SK-N-SH (cell line): ENCODE results near the gene BGN.

Experiments
- CHD2 ChIP-seq: fragments of 150-350 bp; IDR thresholded peaks from 2 replicates; pipeline ENCODE4 v1.6.1; 2018; ENCODE audit warnings: low read length; ENCODE audit not compliant: partially characterized antibody
- CTCF ChIP-seq: fragments of 200-600 bp; sonication (generic); IDR thresholded peaks from 2 replicates; pipeline ENCODE4 v1.6.1; 2017; ENCODE audit warnings: antibody characterized with exemption, mild to moderate bottlenecking, moderate library complexity
- EP300 ChIP-seq, 2 experiments: IDR thresholded peaks; 2 replicates each; pipeline versions ENCODE4 v1.4.0 to v1.6.1; 2012; ENCODE audit warnings: borderline replicate concordance in 1 of 2, low read depth in 1 of 2, low read length in 1 of 2
- EZH2phosphoT487 ChIP-seq: fragments of 200-600 bp; sonication (generic); IDR thresholded peaks from 2 replicates; pipeline ENCODE4 v1.6.1; 2017; ENCODE audit warnings: low read depth, mixed run types, mild to moderate bottlenecking, antibody characterized with exemption, moderate library complexity, borderline replicate concordance
- GABPA ChIP-seq: IDR thresholded peaks from 2 replicates; pipeline ENCODE4 v1.4.0; 2012; ENCODE audit warnings: low read depth, mild to moderate bottlenecking
- NFIC ChIP-seq: IDR thresholded peaks from 2 replicates; pipeline ENCODE4 v1.4.0; 2012; ENCODE audit warnings: borderline replicate concordance
- PBX3 ChIP-seq: IDR thresholded peaks from 2 replicates; pipeline ENCODE4; 2012
- POLR2AphosphoS5 ChIP-seq: IDR thresholded peaks from 2 replicates; pipeline ENCODE4 v1.6.1; 2012; ENCODE audit warnings: low read depth, low read length
- RAD21 ChIP-seq: IDR thresholded peaks from 2 replicates; pipeline ENCODE4 v1.6.1; 2012; ENCODE audit warnings: mild to moderate bottlenecking, low read length
- RCOR1 ChIP-seq: fragments of 150-350 bp; IDR thresholded peaks from 2 replicates; pipeline ENCODE4 v1.6.1; 2017; ENCODE audit warnings: antibody characterized with exemption, low read length
- RFX5 ChIP-seq: IDR thresholded peaks from 2 replicates; pipeline ENCODE4 v1.6.1; 2012; ENCODE audit warnings: mild to moderate bottlenecking, improper control_type of control experiment, low read length
- SIN3A ChIP-seq: IDR thresholded peaks from 2 replicates; pipeline ENCODE4 v1.6.1; 2012; ENCODE audit warnings: low read depth, mild to moderate bottlenecking, low read length, moderate library complexity, borderline replicate concordance
- SMC3 ChIP-seq: IDR thresholded peaks from 2 replicates; pipeline ENCODE4 v1.6.1; 2012; ENCODE audit warnings: low read depth, low read length, improper control_type of control experiment
- YY1 ChIP-seq: IDR thresholded peaks from 2 replicates; pipeline ENCODE4 v1.4.0; 2012; ENCODE audit warnings: low read depth, mild to moderate bottlenecking

GRCh38 chrX:153446950-153447580 lies 47.7 kb upstream of the BGN start:
- no peak for TF ChIP-seq YY1
- no peak for TF ChIP-seq EP300 (IDR thresholded peaks at IDR 0.05; ENCODE audit: borderline replicate concordance in 1 of 2, low read depth in 1 of 2, low read length in 1 of 2)
- no peak for TF ChIP-seq SIN3A
- no peak for TF ChIP-seq PBX3
- TF ChIP-seq NFIC: no peak
- no peak for TF ChIP-seq CTCF
- TF ChIP-seq EZH2phosphoT487: no peak
- TF ChIP-seq RCOR1: no peak
- no peak for TF ChIP-seq SMC3
- no peak for TF ChIP-seq RFX5
- TF ChIP-seq RAD21: no peak
- no peak for TF ChIP-seq POLR2AphosphoS5
- no peak for TF ChIP-seq CHD2
- no peak for TF ChIP-seq GABPA
